ENCODE data around the gene PAX4. TPM values are rescaled to one million over a fixed set of nuclear protein-coding genes. Genes with fewer than 3 reads are reported as not detected.

Gene PAX4
- total and polyA plus RNA-seq, 9 of the 15 experiments (the other 6 are each of a cell fraction or from before 2014, with no cell fraction given), result not detected

GRCh38 chr7:127588019-127588696, 29.8 kb downstream of the PAX4 start, which contains the start of gene ARF5 (continued):
- no peak for TF ChIP-seq MAX (CRISPR knock-in tag; IDR thresholded peaks at IDR 0.05)
- TF ChIP-seq CREB1 (IDR thresholded peaks at IDR 0.05), result peak; percentile 96
- TF ChIP-seq CREB1 (CRISPR knock-in tag; IDR thresholded peaks at IDR 0.05), result peak; percentile 68; the same call in 1 of the 2 replicates
- peak; percentile 14 to 62; a peak in 1 of 4 replicates for TF ChIP-seq UBTF (IDR thresholded peaks at IDR 0.05; ENCODE audit: borderline replicate concordance in 1 of 2, low read depth in 2 of 2, low read length in 2 of 2)
- TF ChIP-seq ZKSCAN8 (CRISPR knock-in tag; IDR thresholded peaks at IDR 0.05), result no peak
- no peak for TF ChIP-seq HOMEZ (CRISPR knock-in tag; IDR thresholded peaks at IDR 0.05)
- TF ChIP-seq FOXO4 (CRISPR knock-in tag; IDR thresholded peaks at IDR 0.05), result no peak
- no peak for TF ChIP-seq MEF2A (IDR thresholded peaks at IDR 0.05; ENCODE audit: control insufficient read depth, low read depth, low read length)
- no peak for TF ChIP-seq RBM17 (IDR thresholded peaks at IDR 0.05; ENCODE audit: borderline replicate concordance, low read depth, low read length)
- no peak for TF ChIP-seq SMARCA4 (IDR thresholded peaks at IDR 0.05)
- TF ChIP-seq SRF (CRISPR knock-in tag; IDR thresholded peaks at IDR 0.05), result peak in 1 of 2 experiments; percentile 40; a peak in 1 of 4 replicates
- no peak for TF ChIP-seq SMARCB1 (IDR thresholded peaks at IDR 0.05; ENCODE audit: insufficient read length, low read depth)
- TF ChIP-seq MITF (IDR thresholded peaks at IDR 0.05), result 0 out of 2 replicates have a peak, but pooled peaks have one; percentile 16
- TF ChIP-seq SUPT5H (IDR thresholded peaks at IDR 0.05), result peak; percentile 81
- TF ChIP-seq ATF4 (CRISPR knock-in tag; IDR thresholded peaks at IDR 0.05), result no peak; the same call in 1 of the 2 replicates

Measured in K562 (cell line).